ENCODE results near the gene COMMD7. TPM values are rescaled to one million over a fixed set of nuclear protein-coding genes. Genes with fewer than 3 reads are reported as not detected.

Gene COMMD7
- total RNA-seq, 1 experiment from 2014 or later = 66.1 TPM

DNA sequence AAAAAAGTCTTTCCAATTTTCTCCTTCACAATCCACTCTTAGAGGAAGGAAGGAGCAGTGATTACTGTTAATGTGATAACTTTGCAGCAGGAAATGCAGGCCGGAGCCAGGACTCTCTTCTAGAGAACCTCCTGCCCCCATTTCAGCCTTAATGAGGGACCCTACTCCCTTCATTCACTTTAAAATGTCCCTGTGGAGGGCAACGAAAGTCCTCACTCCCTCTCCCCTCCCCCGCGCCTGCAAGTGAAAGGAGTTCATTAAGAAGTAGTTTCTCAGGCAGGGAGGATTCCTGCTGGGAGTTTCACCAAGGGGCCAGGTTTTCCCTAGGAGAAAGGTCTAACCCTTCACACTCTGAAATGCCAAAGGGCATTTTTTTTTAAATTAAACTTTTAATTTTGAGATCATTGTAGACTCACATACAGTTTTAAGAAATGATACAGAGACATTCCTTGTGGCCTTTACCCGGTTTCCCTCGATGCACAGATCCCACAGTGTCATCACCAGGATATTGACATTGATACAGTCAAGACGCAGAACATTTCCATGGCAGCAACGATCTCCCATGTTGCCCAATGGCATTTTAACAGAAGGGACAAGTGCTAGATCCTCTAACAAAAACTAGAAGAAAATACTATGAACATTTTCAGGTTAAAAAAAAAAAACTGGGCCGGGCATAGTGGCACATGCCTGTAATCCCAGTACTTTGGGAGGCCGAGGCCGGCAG lies 6.8 kb upstream of the COMMD7 start:
- no peak overlapping the region for H4K91ac ChIP-seq (ENCODE audit: insufficient read length, low read depth, low read length)
- no peak overlapping the region for H4K5ac ChIP-seq (ENCODE audit: insufficient read length, low read depth, low read length)
- peaks cover 10% of the 10 kb centered on the region; the same call in 1 of the 2 replicates for H3K4me1 ChIP-seq (ENCODE audit: insufficient read depth, low read length)
- no peaks in the 10 kb centered on the region; a peak in 1 of 7 replicates for H3K36me3 Mint-ChIP-seq (ENCODE audit: insufficient read depth in 1 of 3, low read depth in 3 of 3)
- H3K4ac ChIP-seq (ENCODE audit: low read depth, low read length) = no peak overlapping the region
- no peaks in the 10 kb centered on the region; a peak in 1 of 5 replicates for H3K9me3 Mint-ChIP-seq
- H3K9me3 ChIP-seq (ENCODE audit: control insufficient read depth, low read depth, low read length) = no peaks in the 10 kb centered on the region
- H3K79me1 ChIP-seq (ENCODE audit: insufficient read depth, low read depth, low read length, poor library complexity, severe bottlenecking) = no peaks in the 10 kb centered on the region
- peak overlapping the region; percentile 77 for H3K27ac ChIP-seq (ENCODE audit: insufficient read length, low read depth, low read length)
- H3T11ph ChIP-seq (ENCODE audit: low read length) = no peak overlapping the region
- no peaks in the 10 kb centered on the region for H3K23me2 ChIP-seq (ENCODE audit: insufficient read length, low read depth, low read length, poor library complexity, severe bottlenecking)
- TF ChIP-seq, protein P1, sequence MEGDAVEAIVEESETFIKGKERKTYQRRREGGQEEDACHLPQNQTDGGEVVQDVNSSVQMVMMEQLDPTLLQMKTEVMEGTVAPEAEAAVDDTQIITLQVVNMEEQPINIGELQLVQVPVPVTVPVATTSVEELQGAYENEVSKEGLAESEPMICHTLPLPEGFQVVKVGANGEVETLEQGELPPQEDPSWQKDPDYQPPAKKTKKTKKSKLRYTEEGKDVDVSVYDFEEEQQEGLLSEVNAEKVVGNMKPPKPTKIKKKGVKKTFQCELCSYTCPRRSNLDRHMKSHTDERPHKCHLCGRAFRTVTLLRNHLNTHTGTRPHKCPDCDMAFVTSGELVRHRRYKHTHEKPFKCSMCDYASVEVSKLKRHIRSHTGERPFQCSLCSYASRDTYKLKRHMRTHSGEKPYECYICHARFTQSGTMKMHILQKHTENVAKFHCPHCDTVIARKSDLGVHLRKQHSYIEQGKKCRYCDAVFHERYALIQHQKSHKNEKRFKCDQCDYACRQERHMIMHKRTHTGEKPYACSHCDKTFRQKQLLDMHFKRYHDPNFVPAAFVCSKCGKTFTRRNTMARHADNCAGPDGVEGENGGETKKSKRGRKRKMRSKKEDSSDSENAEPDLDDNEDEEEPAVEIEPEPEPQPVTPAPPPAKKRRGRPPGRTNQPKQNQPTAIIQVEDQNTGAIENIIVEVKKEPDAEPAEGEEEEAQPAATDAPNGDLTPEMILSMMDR (conservative IDR thresholded peaks at IDR 0.05) = no peak
- peak overlapping the region; percentile 23 for H3K4me2 ChIP-seq (ENCODE audit: insufficient read depth, insufficient read length, low read length)
- no peak overlapping the region for H3K56ac ChIP-seq (ENCODE audit: insufficient read length, low read depth, low read length)
- no peak overlapping the region for H2BK15ac ChIP-seq (ENCODE audit: low read depth, low read length)
- no peak overlapping the region for H3K14ac ChIP-seq (ENCODE audit: insufficient read depth, low read length)
- H3K18ac ChIP-seq (ENCODE audit: insufficient read length, low read depth, low read length) = peak overlapping the region; percentile 9
- H4K20me1 ChIP-seq (ENCODE audit: control insufficient read depth, insufficient read depth, insufficient read length) = no peaks in the 10 kb centered on the region
- H3K4me3 Mint-ChIP-seq = peak overlapping the region; percentile 29 to 56; a peak in 3 of 5 replicates
- WGBS (ENCODE audit: extremely low coverage, insufficient read length, low lambda C conversion rate) = no CpG with 5 or more reads among the region's 11 CpGs
- H2BK120ac ChIP-seq (ENCODE audit: low read depth, low read length, poor library complexity, severe bottlenecking) = peak overlapping the region; percentile 3
- no peak overlapping the region for H2BK5ac ChIP-seq (ENCODE audit: insufficient read length, low read length)
- DNase-seq = peak; percentile 93
- no peak overlapping the region for H2BK12ac ChIP-seq (ENCODE audit: insufficient read length, low read depth, low read length)
- H3K23ac ChIP-seq (ENCODE audit: insufficient read length, low read depth, low read length) = no peak overlapping the region
- peaks cover 62 to 64% of the 10 kb centered on the region in 2 experiments for H3K4me1 Mint-ChIP-seq
- no peaks in the 10 kb centered on the region; the same call in 1 of the 2 replicates for H3K27me3 Mint-ChIP-seq (ENCODE audit: low read depth)
- no peak overlapping the region for H4K8ac ChIP-seq (replicated peaks; ENCODE audit: insufficient read length, low read depth, low read length)
- no peak overlapping the region for H2BK20ac ChIP-seq (ENCODE audit: low read depth, low read length, poor library complexity, severe bottlenecking)
- H3K27ac Mint-ChIP-seq = peak overlapping the region; percentile 83 to 98 (median 97)
- H3K27me3 ChIP-seq (ENCODE audit: insufficient read depth, low read length) = no peaks in the 10 kb centered on the region
- H2AK5ac ChIP-seq (ENCODE audit: insufficient read length, low read length) = no peak overlapping the region
- no peaks in the 10 kb centered on the region for H3K79me2 ChIP-seq (ENCODE audit: insufficient read depth, low read length)
- H2AFZ ChIP-seq (ENCODE audit: low read length) = no peak overlapping the region
- no peak overlapping the region for H3K9ac ChIP-seq (ENCODE audit: extremely low read depth, insufficient read length, low read length)
